CD4-positive, alpha-beta T cell treated with Interleukin-17A for 4 hours (primary cell): ENCODE results near the gene BTNL8.

Experiments used
- DNase-seq: peaks from one replicate; pipeline ENCODE4 v3.0.0-alpha.2; 2020; ENCODE audit warnings: mixed read lengths

BTNL8 gene

GRCh38 chr5:180898621-180899246 lies at the start of gene BTNL8:
TSS of gene BTNL8 (plus strand) at chr5:180899159. CDS start at chr5:180899311, 152 bp downstream.
- no peak for DNase-seq

GRCh38 chr5:180849827-180850226 lies 49.1 kb upstream of the BTNL8 start:
- DNase-seq, result no peak

GRCh38 chr5:180850434-180851078 lies 48.4 kb upstream of the BTNL8 start:
- no peak for DNase-seq

- no peak for DNase-seq
Measured at GRCh38 chr5:180852495-180852894, 46.5 kb upstream of the BTNL8 start.

DNA sequence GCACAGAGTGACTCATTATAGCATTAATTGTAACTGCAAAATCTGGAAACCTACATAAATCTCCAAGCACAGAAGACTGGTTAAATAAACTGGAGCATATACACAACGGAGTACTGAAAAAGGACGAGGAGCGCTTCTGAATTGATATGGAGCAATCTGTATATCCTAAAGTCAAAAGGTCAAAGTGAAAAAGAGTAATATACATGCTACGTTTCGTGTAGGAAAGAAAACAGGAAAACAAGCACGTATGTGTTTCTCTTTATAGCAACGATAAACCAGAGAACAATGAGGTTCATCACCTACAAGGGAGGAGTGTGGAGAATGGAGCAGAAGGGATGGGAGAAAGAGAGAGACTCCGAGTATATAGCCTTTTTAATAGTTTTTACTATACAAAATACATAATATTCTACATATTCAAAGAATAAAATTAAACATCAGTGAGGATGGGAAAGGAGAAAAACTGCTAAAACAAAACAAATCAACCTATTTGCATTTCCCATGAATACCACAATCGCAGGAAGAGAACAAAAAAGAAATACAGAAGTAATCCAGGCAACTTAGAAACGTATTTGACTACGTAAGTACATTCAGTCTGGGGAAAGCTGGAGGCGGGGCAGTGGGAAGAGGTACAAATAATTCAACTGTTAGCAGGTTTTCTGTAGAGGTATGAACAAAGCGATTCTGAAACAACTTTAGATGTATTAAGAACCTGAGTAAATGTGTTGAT lies 45.7 kb upstream of the BTNL8 start:
- DNase-seq, result no peak

GRCh38 chr5:180853848-180854176 lies 45.1 kb upstream of the BTNL8 start:
- DNase-seq, result no peak

DNA sequence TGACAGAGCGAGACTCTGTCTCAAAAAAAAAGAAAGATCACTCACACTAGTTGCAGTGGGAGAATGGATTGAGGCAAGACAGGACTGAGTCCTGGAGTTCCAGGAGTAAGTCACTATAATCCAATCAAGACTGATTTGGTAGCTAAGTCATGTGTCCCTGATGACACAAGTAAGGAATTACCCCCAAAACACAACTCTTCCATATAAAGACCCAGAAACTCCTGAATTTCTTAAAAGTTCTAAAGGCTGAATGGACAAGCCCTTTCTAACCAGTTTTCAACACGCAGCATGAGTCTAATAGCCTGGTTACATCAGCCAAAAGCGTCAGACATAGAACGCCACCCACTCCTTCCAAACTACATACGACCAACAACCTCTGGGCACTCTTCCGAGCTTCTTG lies 40.4 kb upstream of the BTNL8 start:
- DNase-seq, result no peak

- peak; percentile 68 for DNase-seq
Measured at GRCh38 chr5:180860273-180860886, 38.6 kb upstream of the BTNL8 start.

GRCh38 chr5:180860887-180861822 lies 37.8 kb upstream of the BTNL8 start, which contains the start of gene ZFP62:
TSS of gene ZFP62 (minus strand) at chr5:180861276. CDS start at chr5:180861219, 57 bp downstream.
- DNase-seq, result peak; percentile 90

DNA sequence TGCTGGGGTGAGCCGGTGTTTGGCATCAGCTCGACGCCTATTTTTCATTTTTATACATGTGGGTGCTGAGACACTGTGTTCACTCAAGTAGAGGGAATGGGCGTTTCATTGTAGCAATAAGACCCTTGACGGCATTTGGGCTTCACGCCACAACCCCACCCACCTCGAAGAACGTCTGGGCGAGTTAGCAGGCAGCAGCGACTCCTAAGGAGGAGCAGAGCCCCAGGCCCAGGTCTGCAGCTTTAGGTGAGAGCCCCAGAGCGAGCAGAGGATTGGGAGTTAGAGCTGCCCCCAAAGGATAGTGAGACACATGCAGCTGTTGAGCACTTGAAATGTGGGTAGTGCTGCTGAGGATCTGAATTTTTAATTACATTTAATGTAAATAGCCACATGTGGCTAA lies 36.3 kb upstream of the BTNL8 start:
- no peak for DNase-seq

GRCh38 chr5:180865981-180866695 lies 32.8 kb upstream of the BTNL8 start:
- DNase-seq, result no peak

GRCh38 chr5:180866985-180867384 lies 32.0 kb upstream of the BTNL8 start:
- no peak for DNase-seq

DNA sequence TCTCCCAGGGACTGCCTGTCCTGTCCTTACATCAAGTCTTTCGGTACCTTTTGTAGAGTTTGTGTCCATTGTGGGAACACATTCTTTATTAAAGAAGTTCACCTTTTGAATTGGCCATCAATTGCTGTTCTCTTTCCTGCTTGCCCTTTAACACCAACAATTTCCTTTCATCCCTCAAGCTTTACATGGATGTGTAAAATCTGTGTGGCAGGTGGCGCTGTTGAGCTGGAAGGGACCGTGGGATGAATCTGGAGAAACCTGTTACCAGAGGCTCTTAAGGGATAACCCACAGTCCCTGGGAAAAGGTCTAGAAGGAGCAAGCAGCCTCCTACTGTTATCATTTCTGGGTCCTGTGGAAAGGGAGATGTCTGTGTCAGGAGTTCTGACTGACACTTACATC lies 30.0 kb upstream of the BTNL8 start:
- peak; percentile 78 for DNase-seq

- DNase-seq, result no peak
Measured at GRCh38 chr5:180869587-180869986, 29.4 kb upstream of the BTNL8 start.

GRCh38 chr5:180870276-180871068 lies 28.5 kb upstream of the BTNL8 start:
- DNase-seq, result no peak

GRCh38 chr5:180872419-180872818 lies 26.5 kb upstream of the BTNL8 start:
- no peak for DNase-seq

DNA sequence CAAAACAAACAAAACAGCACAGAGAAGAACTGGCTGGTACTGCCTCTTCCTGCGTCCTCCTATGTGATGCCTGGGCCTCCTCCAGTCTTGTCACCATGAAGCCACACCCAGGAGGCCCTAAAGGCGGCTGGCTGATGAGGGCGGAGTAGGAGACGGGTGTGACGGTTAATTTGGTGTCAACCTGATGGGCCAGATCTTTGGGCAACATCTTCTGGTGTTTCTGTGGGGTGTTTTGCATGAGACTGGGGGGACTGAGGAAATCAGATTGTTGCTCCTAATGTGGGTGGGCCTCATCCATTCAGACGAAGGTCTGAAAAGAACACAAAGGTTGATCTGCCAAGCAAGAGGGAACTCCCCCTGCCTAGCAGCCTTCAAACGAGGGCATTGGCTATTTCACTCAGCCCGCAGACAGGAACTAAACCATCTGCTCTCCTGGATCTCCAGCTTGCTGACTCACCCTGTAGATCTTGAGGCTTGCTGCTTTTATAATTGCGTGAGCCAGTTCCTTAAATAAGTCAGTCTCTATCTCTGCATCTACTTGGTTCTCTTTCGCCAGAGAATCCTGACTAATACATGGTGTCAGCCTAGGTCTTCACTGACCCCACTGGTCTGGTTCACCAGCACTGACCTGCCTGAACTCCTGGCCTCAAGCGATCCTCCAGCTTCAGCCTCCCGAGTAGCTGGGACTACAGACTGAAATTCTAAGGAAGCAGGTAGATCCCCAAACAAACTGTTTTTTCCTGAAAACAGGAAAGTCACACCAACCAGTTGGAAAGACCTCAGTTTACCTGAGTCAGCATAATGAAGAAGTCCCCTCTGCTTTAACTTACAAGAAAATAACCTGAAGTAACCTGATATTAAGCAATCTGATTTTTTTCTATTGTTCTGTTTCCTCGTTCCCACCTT lies 25.1 kb upstream of the BTNL8 start:
- DNase-seq, result peak; percentile 12

DNA sequence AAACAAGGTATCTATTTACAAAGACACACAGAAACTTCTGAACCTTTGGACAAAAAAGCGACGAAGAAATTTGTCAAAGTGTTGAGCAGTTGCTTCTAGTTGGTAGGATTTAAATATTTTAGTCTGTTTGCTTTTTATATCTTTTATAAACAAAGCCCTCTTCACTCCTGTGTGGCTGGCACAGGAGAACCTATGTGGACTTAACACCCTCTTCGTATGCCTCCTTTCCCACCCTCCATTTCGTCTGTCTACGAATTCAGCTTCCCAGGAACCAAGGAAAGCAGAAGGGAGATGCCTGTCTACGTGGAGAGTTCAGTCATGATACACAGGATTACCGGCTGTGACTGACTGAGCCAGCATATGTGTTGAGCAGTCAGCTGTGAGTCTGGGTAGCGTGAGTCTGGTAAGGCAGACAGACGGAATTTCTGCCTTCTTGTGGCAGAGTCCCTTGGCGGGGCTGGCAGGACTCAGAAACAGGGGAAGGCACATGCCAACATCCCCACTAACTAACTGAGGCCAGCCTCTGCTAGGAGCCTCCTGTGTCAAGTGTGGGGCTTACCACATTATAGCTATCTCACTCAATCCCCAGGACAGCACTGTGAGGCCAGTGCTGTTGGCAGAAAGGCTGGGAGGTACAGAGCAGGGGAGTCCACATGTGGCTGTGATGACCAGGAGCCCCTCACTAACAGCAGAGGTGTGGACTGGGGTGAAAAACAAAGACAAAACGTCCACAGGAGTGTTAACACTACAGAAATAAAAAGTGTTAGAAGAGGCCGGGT lies 24.0 kb upstream of the BTNL8 start:
- no peak for DNase-seq

DNA sequence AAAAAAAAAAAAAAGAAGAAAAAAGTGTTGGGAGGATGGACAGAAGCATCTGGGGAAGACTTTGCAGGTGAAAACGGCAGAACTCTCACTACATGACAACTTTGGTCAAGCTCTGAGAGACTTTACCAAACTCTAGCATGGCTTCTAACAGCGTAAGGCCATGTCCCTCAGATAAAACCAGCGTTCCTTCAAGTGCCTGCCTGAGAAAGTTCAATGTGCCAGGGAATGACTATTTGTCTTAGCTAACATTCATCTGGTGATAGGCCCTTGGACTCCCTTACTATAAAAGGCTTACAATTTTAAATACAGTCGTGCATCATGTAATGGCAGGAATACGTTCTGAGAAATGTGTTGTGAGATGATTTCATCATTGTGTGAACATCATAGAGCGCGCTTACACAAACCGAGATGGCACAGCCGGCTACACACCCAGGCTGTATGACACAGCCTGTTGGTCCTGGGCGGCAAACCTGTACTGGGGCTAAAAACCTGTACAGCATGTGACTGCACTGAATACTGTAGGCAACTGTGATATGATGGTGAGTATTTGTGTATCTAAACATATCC lies 23.0 kb upstream of the BTNL8 start:
- DNase-seq, result no peak
